SK-N-MC (cell line): ENCODE measurements around the gene PRR20G.

Source experiments
- EZH2 ChIP-seq: fragments of 200-600 bp; sonication (generic); IDR thresholded peaks from one replicate; pipeline ENCODE4 v1.6.1; 2017; ENCODE audit warnings: antibody characterized with exemption
- POLR2AphosphoS5 ChIP-seq: IDR thresholded peaks from 2 replicates; pipeline ENCODE4 v1.6.1; 2012; ENCODE audit warnings: mild to moderate bottlenecking, low read depth, low read length, borderline replicate concordance

- TF ChIP-seq POLR2AphosphoS5 (no peak), EZH2 (no peak)
Observed at GRCh38 chr3:127323581-127323980, 35.7 kb upstream of the PRR20G start.
